ENCODE results near the gene ACOT7. TPM values are rescaled to one million over a fixed set of nuclear protein-coding genes. Genes with fewer than 3 reads are reported as not detected.

ACOT7 gene
- total RNA-seq, 5 donors from 2014 or later (not counting 1 experiment from before 2014, with no cell fraction given): 6.1 to 9.3 (median 7.4) TPM

DNA sequence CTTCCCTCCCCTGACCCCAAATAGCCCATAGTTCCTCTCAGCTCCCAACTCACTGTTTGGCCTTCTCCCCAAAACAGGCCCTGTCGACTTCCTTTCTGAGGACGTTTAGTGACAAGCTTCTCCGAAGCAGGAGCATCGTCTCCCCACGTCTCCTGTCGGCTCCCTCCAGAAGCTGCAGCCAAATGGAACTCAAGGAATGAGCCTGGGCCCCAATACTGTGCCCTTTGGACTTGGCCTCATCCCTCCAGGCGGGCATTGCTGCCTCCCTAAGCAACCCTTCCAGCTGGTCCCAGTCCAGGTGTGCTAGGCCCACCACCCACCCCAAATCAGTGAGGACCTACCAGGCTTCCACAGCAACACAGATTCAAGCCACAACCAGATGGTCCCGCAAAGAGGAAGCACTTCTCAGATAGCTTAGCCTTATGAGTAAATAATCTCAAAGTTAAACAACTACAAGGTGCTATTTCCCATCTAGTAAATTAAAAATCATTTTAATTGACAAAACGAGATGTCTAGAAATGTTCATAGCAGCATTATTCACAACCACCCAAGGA, 33.0 kb downstream of the ACOT7 start:
- Mint-ChIP-seq H3K4me3 (peak overlapping the region in 1 of 3 donors; percentile 79), H3K27me3 (no peaks in the 10 kb centered on the region), H3K27ac (peak overlapping the region in 1 of 2 donors; percentile 75), H3K9me3 (no peaks in the 10 kb centered on the region), H3K36me3 (no peaks in the 10 kb centered on the region), H3K4me1 (peaks cover 55 to 64% (median 60%) of the 10 kb centered on the region in 3 donors)
- Histone ChIP-seq H3K4me3 (ENCODE audit: control insufficient read depth in 1 of 2, extremely low read depth in 1 of 2, low read length in 1 of 2) (no peak overlapping the region), H3K9me3 (no peaks in the 10 kb centered on the region), H3K27me3 (replicated peaks in 1 of 2; ENCODE audit: control insufficient read depth in 2 of 2, extremely low read depth in 1 of 2, insufficient read depth in 2 of 2, low read length in 1 of 2) (peaks cover 0 to 2% of the 10 kb centered on the region in 2 experiments), H3K4me1 (ENCODE audit: control insufficient read depth in 1 of 2, extremely low read depth in 1 of 2, insufficient read depth in 2 of 2, low read length in 2 of 2) (peaks cover 18 to 65% of the 10 kb centered on the region in 2 experiments), H3K27ac (ENCODE audit: low read length) (peak overlapping the region; percentile 92), H3K36me3 (ENCODE audit: control insufficient read depth in 2 of 2, extremely low read depth in 1 of 2, insufficient read depth in 1 of 2, low read length in 1 of 2) (no peaks in the 10 kb centered on the region)
- WGBS (ENCODE audit: insufficient coverage): 89% methylated on average over 7 of the region's 9 CpGs
- DNase-seq: no peak
- CTCF ChIA-PET: no interaction called here
- POLR2A ChIA-PET: interaction anchor here in 1 of 2 donors (0.5 kb wide), 1 partner anchor 188 kb away, joined by 3 read pairs; no protein-coding TSS in a partner anchor
- no peak for ATAC-seq (replicated peaks in 1 of 4)

DNA sequence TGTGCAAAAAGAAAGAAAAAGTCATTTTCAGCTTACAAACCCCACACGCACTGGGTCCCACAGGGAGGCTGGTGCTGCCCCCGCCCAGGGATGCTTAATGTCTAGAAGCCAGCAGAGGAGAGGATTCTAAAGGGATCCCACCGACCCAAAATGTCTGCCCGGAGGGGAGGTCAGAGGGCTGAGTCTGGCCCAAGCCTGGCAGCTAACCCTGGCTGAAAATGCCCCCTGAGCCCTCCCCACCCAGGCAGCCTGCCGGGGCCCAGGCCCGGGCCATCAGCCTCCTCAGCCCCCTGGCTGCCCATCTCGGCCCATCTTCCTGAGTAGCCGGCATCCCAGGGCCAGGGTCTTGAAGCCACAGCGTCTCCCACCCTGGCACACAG, 33.5 kb downstream of the ACOT7 start:
- ATAC-seq (replicated peaks in 1 of 4) (no peak), DNase-seq (no peak)
- Mint-ChIP-seq H3K36me3 (no peaks in the 10 kb centered on the region), H3K9me3 (no peaks in the 10 kb centered on the region), H3K27ac (peak overlapping the region; percentile 94 to 96), H3K27me3 (no peaks in the 10 kb centered on the region), H3K4me3 (peak overlapping the region; percentile 63 to 79 (median 70)), H3K4me1 (peaks cover 51 to 60% (median 56%) of the 10 kb centered on the region in 3 donors)
- peaks cover 0 to 2% of the 10 kb centered on the region in 2 experiments for H3K27me3 ChIP-seq (replicated peaks in 1 of 2; ENCODE audit: control insufficient read depth in 2 of 2, extremely low read depth in 1 of 2, insufficient read depth in 2 of 2, low read length in 1 of 2)
- peak overlapping the region in 1 of 2 donors; percentile 37 for H3K4me3 ChIP-seq (ENCODE audit: control insufficient read depth in 1 of 2, extremely low read depth in 1 of 2, low read length in 1 of 2)
- CTCF ChIA-PET: interaction anchor here in 1 of 2 donors (0.5 kb wide), 1 partner anchor 81 kb away, joined by 3 read pairs; no protein-coding TSS in a partner anchor
- POLR2A ChIA-PET: interaction anchor here in 1 of 2 donors (0.5 kb wide), 1 partner anchor 188 kb away, joined by 3 read pairs; no protein-coding TSS in a partner anchor
- 83% methylated on average over 8 of the region's 9 CpGs for WGBS (ENCODE audit: insufficient coverage)
- peak overlapping the region; percentile 92 for H3K27ac ChIP-seq (ENCODE audit: low read length)
- H3K4me1 ChIP-seq (ENCODE audit: control insufficient read depth in 1 of 2, extremely low read depth in 1 of 2, insufficient read depth in 2 of 2, low read length in 2 of 2): peaks cover 18 to 60% of the 10 kb centered on the region in 2 experiments
- no peaks in the 10 kb centered on the region for H3K9me3 ChIP-seq
- H3K36me3 ChIP-seq (ENCODE audit: control insufficient read depth in 2 of 2, extremely low read depth in 1 of 2, insufficient read depth in 1 of 2, low read length in 1 of 2): no peaks in the 10 kb centered on the region

DNA sequence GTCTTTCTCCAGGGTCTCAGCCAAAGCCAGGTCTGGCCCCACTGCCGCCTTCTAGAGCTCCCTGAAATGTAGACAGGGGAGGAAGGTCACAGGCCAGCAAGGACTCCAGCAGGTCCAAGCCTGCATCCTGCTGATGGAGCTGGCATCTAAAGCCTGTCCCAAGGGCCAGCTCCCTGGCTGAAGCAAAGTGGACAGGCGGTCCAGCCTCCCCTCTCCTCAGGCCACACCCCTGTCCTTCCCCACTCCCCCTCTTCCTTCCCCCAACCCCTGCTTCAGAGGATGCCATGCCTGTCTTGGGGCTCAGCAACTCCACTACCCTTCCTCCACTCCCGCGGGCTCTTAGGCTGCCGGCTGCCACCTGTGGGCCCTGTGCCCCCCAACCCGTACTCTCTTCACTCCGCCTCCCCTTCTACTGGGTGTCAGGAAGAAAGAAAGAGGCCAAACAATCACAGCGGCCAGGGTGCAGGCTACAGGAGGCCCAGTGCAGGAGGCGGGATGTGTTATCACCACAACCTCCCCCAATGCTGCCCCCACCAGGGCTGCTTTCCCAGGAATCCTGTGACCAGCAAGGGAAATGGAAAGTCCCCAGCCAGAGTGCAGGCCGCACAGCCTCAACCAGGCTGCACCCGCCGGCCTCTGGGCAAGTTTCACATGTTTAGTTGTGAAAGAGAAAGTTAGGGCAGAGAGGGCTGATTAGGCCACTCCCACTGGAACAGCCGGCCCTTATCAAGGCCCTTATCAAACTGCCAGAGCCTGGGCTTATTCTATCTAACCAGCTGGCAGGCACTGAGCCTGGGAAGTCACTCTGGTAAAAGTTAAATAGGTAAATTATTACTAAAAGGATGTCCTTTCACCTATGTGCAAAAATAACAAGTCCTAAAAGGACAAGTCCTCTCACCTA, 34.1 kb downstream of the ACOT7 start:
- peaks cover 47 to 56% (median 55%) of the 10 kb centered on the region in 3 donors for H3K4me1 Mint-ChIP-seq
- H3K4me3 ChIP-seq (ENCODE audit: control insufficient read depth in 1 of 2, extremely low read depth in 1 of 2, low read length in 1 of 2): peak overlapping the region; percentile 37 to 66
- H3K27me3 ChIP-seq (replicated peaks in 1 of 2; ENCODE audit: control insufficient read depth in 2 of 2, extremely low read depth in 1 of 2, insufficient read depth in 2 of 2, low read length in 1 of 2): peaks cover 0 to 2% of the 10 kb centered on the region in 2 experiments
- peak overlapping the region; percentile 94 to 96 for H3K27ac Mint-ChIP-seq
- H3K4me3 Mint-ChIP-seq: peak overlapping the region; percentile 63 to 79 (median 70)
- H3K36me3 Mint-ChIP-seq: no peaks in the 10 kb centered on the region
- peaks cover 18 to 54% of the 10 kb centered on the region in 2 experiments for H3K4me1 ChIP-seq (ENCODE audit: control insufficient read depth in 1 of 2, extremely low read depth in 1 of 2, insufficient read depth in 2 of 2, low read length in 2 of 2)
- no peaks in the 10 kb centered on the region for H3K9me3 ChIP-seq
- H3K9me3 Mint-ChIP-seq: no peaks in the 10 kb centered on the region
- H3K36me3 ChIP-seq (ENCODE audit: control insufficient read depth in 2 of 2, extremely low read depth in 1 of 2, insufficient read depth in 1 of 2, low read length in 1 of 2): no peaks in the 10 kb centered on the region
- no peaks in the 10 kb centered on the region for H3K27me3 Mint-ChIP-seq
- POLR2A ChIA-PET: interaction anchor here in 1 of 2 donors (0.5 to 1.0 kb wide), 2 partner anchors 34 to 189 kb away, joined by 3 read pairs; no protein-coding TSS in a partner anchor
- peak; percentile 54 to 84 (median 73) for ATAC-seq (replicated peaks in 1 of 4)
- peak overlapping the region; percentile 92 for H3K27ac ChIP-seq (ENCODE audit: low read length)
- peak in 29 of 35 experiments; percentile 11 to 72 (median 34) for DNase-seq
- CTCF ChIA-PET: interaction anchor here (0.5 to 2.2 kb wide), 8 partner anchors 10 to 112 kb away, joined by 3 to 12 read pairs (median 4); partner anchors contain the start of gene ACOT7 (in 1 of the 2)
- WGBS (ENCODE audit: insufficient coverage): 16% methylated on average over 6 of the region's 13 CpGs

DNA sequence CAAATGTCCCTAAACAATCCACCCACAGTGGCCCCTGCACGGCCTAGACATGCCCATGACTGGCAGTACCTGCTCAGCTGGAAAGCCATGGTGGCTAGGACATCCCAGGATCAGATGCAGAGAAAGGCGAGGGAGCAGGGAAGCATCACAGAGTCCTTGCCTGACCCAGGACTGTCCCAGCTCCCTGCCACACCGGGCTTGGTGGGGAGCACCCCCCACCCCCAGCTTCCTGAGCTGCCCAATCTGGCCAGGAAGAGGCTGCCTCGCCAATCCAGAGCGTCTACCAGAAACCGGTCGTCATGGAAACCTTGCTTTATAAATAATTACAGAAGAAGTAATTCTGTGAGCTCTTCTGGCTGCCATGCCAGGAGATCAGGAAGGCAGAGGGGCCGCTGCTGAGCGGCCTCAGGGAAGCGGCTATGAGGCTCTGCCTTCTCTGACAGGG, 34.8 kb downstream of the ACOT7 start:
- ATAC-seq (replicated peaks in 1 of 4): peak; percentile 45 to 85 (median 48)
- Histone ChIP-seq H3K27ac (ENCODE audit: low read length) (peak overlapping the region; percentile 92), H3K4me3 (ENCODE audit: control insufficient read depth in 1 of 2, extremely low read depth in 1 of 2, low read length in 1 of 2) (peak overlapping the region; percentile 37 to 66), H3K4me1 (ENCODE audit: control insufficient read depth in 1 of 2, extremely low read depth in 1 of 2, insufficient read depth in 2 of 2, low read length in 2 of 2) (peaks cover 16 to 47% of the 10 kb centered on the region in 2 experiments), H3K27me3 (replicated peaks in 1 of 2; ENCODE audit: control insufficient read depth in 2 of 2, extremely low read depth in 1 of 2, insufficient read depth in 2 of 2, low read length in 1 of 2) (peaks cover 0 to 2% of the 10 kb centered on the region in 2 experiments), H3K9me3 (no peaks in the 10 kb centered on the region), H3K36me3 (ENCODE audit: control insufficient read depth in 2 of 2, extremely low read depth in 1 of 2, insufficient read depth in 1 of 2, low read length in 1 of 2) (no peaks in the 10 kb centered on the region)
- Mint-ChIP-seq H3K27ac (peak overlapping the region; percentile 94 to 96), H3K36me3 (no peaks in the 10 kb centered on the region), H3K27me3 (no peaks in the 10 kb centered on the region), H3K9me3 (no peaks in the 10 kb centered on the region), H3K4me3 (peak overlapping the region in 2 of 3 donors; percentile 58 to 79), H3K4me1 (peaks cover 44 to 50% (median 50%) of the 10 kb centered on the region in 3 donors)
- ChIA-PET CTCF (interaction anchor here in 1 of 2 donors (0.5 to 2.2 kb wide), 7 partner anchors 9 to 84 kb away, joined by 3 to 12 read pairs (median 4); partner anchors contain the start of gene ACOT7), POLR2A (interaction anchor here in 1 of 2 donors (1.0 kb wide), 1 partner anchor 35 kb away, joined by 3 read pairs; no protein-coding TSS in a partner anchor)
- 36% methylated on average over 5 of the region's 10 CpGs for WGBS (ENCODE audit: insufficient coverage)
- peak in 34 of 35 experiments; percentile 24 to 84 (median 50) for DNase-seq

DNA sequence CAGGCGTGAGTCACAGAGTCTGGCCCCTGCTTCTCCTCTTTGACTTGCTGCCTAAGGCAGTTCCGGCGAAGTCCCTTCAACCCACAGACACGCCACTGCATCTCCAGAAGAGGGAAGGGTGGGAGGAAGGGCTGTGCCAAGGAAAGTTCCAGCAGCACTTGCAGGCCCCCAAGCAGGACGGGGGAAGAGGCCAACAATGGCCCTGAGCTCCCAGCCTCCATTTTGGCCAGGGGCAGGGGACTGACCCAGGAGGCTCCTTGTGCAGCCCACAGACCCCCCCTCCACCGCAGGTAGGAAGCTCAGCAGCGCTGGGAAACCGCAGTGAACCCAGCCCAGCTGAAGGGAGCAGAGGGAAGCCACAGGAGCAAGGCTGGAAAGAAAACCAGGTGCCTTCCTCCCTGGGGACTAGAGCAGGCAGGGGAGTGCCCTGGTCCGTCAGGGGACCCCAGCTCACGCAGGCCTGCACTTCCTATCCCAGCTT, 35.4 kb downstream of the ACOT7 start:
- peak in 2 of 4 experiments; percentile 12 to 13 for ATAC-seq (replicated peaks in 1 of 4)
- CTCF ChIA-PET: interaction anchor here (0.5 to 2.2 kb wide), 9 partner anchors 8 to 99 kb away, joined by 3 to 12 read pairs (median 3); partner anchors contain the start of gene ACOT7 (in 1 of the 2)

More for the DNA sequence above, 35.4 kb downstream of the ACOT7 start:
- Histone ChIP-seq H3K27me3 (replicated peaks in 1 of 2; ENCODE audit: control insufficient read depth in 2 of 2, extremely low read depth in 1 of 2, insufficient read depth in 2 of 2, low read length in 1 of 2) (peaks cover 0 to 2% of the 10 kb centered on the region in 2 experiments), H3K9me3 (no peaks in the 10 kb centered on the region), H3K27ac (ENCODE audit: low read length) (peak overlapping the region; percentile 92), H3K4me3 (ENCODE audit: control insufficient read depth in 1 of 2, extremely low read depth in 1 of 2, low read length in 1 of 2) (peak overlapping the region in 1 of 2 donors; percentile 37), H3K4me1 (ENCODE audit: control insufficient read depth in 1 of 2, extremely low read depth in 1 of 2, insufficient read depth in 2 of 2, low read length in 2 of 2) (peaks cover 13 to 41% of the 10 kb centered on the region in 2 experiments), H3K36me3 (ENCODE audit: control insufficient read depth in 2 of 2, extremely low read depth in 1 of 2, insufficient read depth in 1 of 2, low read length in 1 of 2) (no peaks in the 10 kb centered on the region)
- Mint-ChIP-seq H3K27me3 (no peaks in the 10 kb centered on the region), H3K4me1 (peaks cover 38 to 45% (median 44%) of the 10 kb centered on the region in 3 donors), H3K9me3 (no peaks in the 10 kb centered on the region), H3K27ac (peak overlapping the region; percentile 94 to 96), H3K36me3 (no peaks in the 10 kb centered on the region), H3K4me3 (peak overlapping the region in 1 of 3 donors; percentile 79)
- 60% methylated on average over 6 of the region's 10 CpGs for WGBS (ENCODE audit: insufficient coverage)
- POLR2A ChIA-PET: interaction anchor here (0.5 to 1.0 kb wide), 2 partner anchors 36 to 251 kb away, joined by 3 read pairs; no protein-coding TSS in a partner anchor
- peak in 2 of 35 experiments; percentile 17 to 39 for DNase-seq

Data from T-cell (primary cell).